Lung (tissue), 13 donors: ENCODE results near the gene IL18. TPM values are rescaled to one million over a fixed set of nuclear protein-coding genes. Genes with fewer than 3 reads are reported as not detected.
"Not testable (repeated sequence)": the region's sequence is repeated elsewhere in the genome, so short reads cannot be mapped to it uniquely, and the experiment has no call there.

Experiments
- ATAC-seq: fragments of 200-7000 bp; cut with Tn5 transposase; one replicate; pipeline ENCODE4 v1.9.1; 2020; ENCODE audit warnings: moderate number of reproducible peaks; ENCODE audit not compliant: insufficient read depth, low FRiP score
- DNase-seq, 3 donors: peaks; one replicate each; pipeline ENCODE4 v3.0.0-alpha.2; 2013 to 2017
- H3K27ac ChIP-seq, 2 donors: one replicate each; pipeline ENCODE4 v1.5.1; 2013; ENCODE audit warnings: mild to moderate bottlenecking in 2 of 2, moderate library complexity in 2 of 2, control low read depth in 1 of 2, inconsistent platforms in 1 of 2, low read depth in 1 of 2, low read length in 1 of 2
- H3K27me3 ChIP-seq, 3 donors: one replicate each; pipeline ENCODE4 v1.5.1; 2013; ENCODE audit warnings: low read length in 2 of 3; ENCODE audit not compliant: control insufficient read depth in 3 of 3, insufficient read depth in 3 of 3
- H3K36me3 ChIP-seq, 4 donors: one replicate each; pipeline ENCODE4 v1.5.1; 2013; ENCODE audit warnings: low read length in 4 of 4, mild to moderate bottlenecking in 1 of 4, moderate library complexity in 1 of 4; ENCODE audit not compliant: control insufficient read depth in 4 of 4, insufficient read depth in 4 of 4
- H3K4me1 ChIP-seq, 5 donors: one replicate each; pipeline ENCODE4 v1.5.1; 2013; ENCODE audit warnings: low read length in 5 of 5, mild to moderate bottlenecking in 2 of 5, moderate library complexity in 1 of 5; ENCODE audit not compliant: control insufficient read depth in 5 of 5, insufficient read depth in 5 of 5
- H3K4me3 ChIP-seq: one replicate; pipeline ENCODE4 v1.5.1; 2013; ENCODE audit warnings: mild to moderate bottlenecking, control low read depth, moderate library complexity
- H3K9ac ChIP-seq, 2 donors: one replicate each; pipeline ENCODE4 v1.5.1; 2013; ENCODE audit warnings: low read length in 2 of 2, control low read depth in 1 of 2; ENCODE audit not compliant: insufficient read depth in 1 of 2
- H3K9me3 ChIP-seq, 4 donors: one replicate each; pipeline ENCODE4 v1.5.1; 2013; ENCODE audit warnings: low read length in 3 of 4, mild to moderate bottlenecking in 1 of 4, moderate library complexity in 1 of 4; ENCODE audit not compliant: control insufficient read depth in 4 of 4, insufficient read depth in 3 of 4
- CTCF ChIP-seq: IDR thresholded peaks from 2 replicates; pipeline ENCODE4 v1.5.1; 2012; ENCODE audit warnings: mild to moderate bottlenecking; ENCODE audit errors: control extremely low read depth, extremely low read depth
- WGBS, 2 donors: extraction: QIAGEN DNeasy Blood & Tissue Kit; methylation state at CpG; one replicate each; pipeline ENCODE4 v1.1.7; 2013; 5-methylcytosine and 5-hydroxymethylcytosine counted together
- polyA plus RNA-seq, 2 donors: library from polyadenylated mRNA; stranded (reverse); fragments of 200-250 nt; gene quantifications; one replicate each; pipeline ENCODE4 v1.2.1, GENCODE V29; 2013
- small RNA-seq: library from RNA; depleted of rRNA; stranded (forward); fragments of <200 nt; gene quantifications from one replicate; pipeline ENCODE3, GENCODE V24; 2014; ENCODE audit warnings: low replicate concordance
- total RNA-seq, 2 donors: library from RNA; depleted of rRNA in 1 of 2; stranded (reverse); fragments of >200 nt in 1 of 2; gene quantifications; one replicate each; pipeline ENCODE4 v1.2.1, GENCODE V29; 2014 to 2021
- donor health status: control.
- donor health status: control.
- donor health status: Bipolar disorder and iron deficiency.
- donor health status: healthy.
- donor health status: DM: yes; HTN: yes; CAD: no.

IL18 gene
- total and polyA plus RNA-seq, 4 donors = 23.7 to 88.9 (median 27.0) TPM

GRCh38 chr11:112100462-112100861, 63.4 kb downstream of the IL18 start:
- Histone ChIP-seq H3K9me3 (no peaks in the 10 kb centered on the region), H3K36me3 (peaks cover 0 to 11% (median under 1%) of the 10 kb centered on the region in 4 donors), H3K4me1 (peaks cover 0 to 2% (median 0%) of the 10 kb centered on the region in 5 donors), H3K27me3 (no peaks in the 10 kb centered on the region), H3K4me3 (no peak overlapping the region), H3K27ac (no peak overlapping the region), H3K9ac (no peak overlapping the region)
- WGBS, 2 donors = 72 to 80% methylated on average over 2 of the region's 2 CpGs
- TF ChIP-seq CTCF = no peak
- ATAC-seq (no peak), DNase-seq (no peak)

GRCh38 chr11:112097734-112098528, 66.0 kb downstream of the IL18 start:
- Histone ChIP-seq H3K9ac (no peak overlapping the region), H3K27me3 (no peaks in the 10 kb centered on the region), H3K27ac (no peak overlapping the region), H3K4me1 (peaks cover 0 to 2% (median 0%) of the 10 kb centered on the region in 5 donors), H3K9me3 (no peaks in the 10 kb centered on the region), H3K4me3 (no peak overlapping the region), H3K36me3 (peaks cover 0 to 16% (median 5%) of the 10 kb centered on the region in 4 donors)
- TF ChIP-seq CTCF = no peak
- ATAC-seq (no peak), DNase-seq (no peak)
- WGBS, 2 donors = 85 to 93% methylated on average over 11 of the region's 11 CpGs

- H3K27ac ChIP-seq = no peak overlapping the region
- H3K9ac ChIP-seq = no peak overlapping the region
- H3K36me3 ChIP-seq = peaks cover 7 to 26% (median 10%) of the 10 kb centered on the region in 4 donors
- peaks cover 0 to 2% (median 0%) of the 10 kb centered on the region in 5 donors for H3K4me1 ChIP-seq
- H3K4me3 ChIP-seq = no peak overlapping the region
- DNase-seq = no peak
- TF ChIP-seq CTCF = no peak
- H3K9me3 ChIP-seq = no peaks in the 10 kb centered on the region
- H3K27me3 ChIP-seq = no peaks in the 10 kb centered on the region
- ATAC-seq = no peak
These were observed 67.7 kb downstream of the IL18 start for GRCh38 chr11:112096194-112096593.

GRCh38 chr11:112095302-112095701, 68.6 kb downstream of the IL18 start:
- H3K27ac ChIP-seq, ATAC-seq, H3K9me3 ChIP-seq, H3K9ac ChIP-seq, H3K27me3 ChIP-seq, DNase-seq, H3K4me3 ChIP-seq, H3K4me1 ChIP-seq: not testable (repeated sequence)
- whole genome bisulfite sequencing, 2 donors = 96 to 99% methylated on average over 2 of the region's 2 CpGs
- peaks cover 10 to 34% (median 17%) of the 10 kb centered on the region in 4 donors for H3K36me3 ChIP-seq

Small RNAs within 50 kb of the gene (small RNA-seq; reads per million reads assigned to genes)
- gene MRPS36P4 = not detected

Other genes with a start within 250 kb of the IL18 start
- 10 to 100 TPM; 11.1 to 16.0 TPM for gene C11orf52, start 245.2 kb downstream of the IL18 start, total RNA-seq
- gene C11orf52, start 245.2 kb downstream of the IL18 start, polyA plus RNA-seq = 10 to 100 TPM; 14.6 to 20.4 TPM
- 10 to 100 TPM; 17.2 to 32.1 TPM for gene DIXDC1, start 226.8 kb downstream of the IL18 start, total RNA-seq
- gene DIXDC1, start 226.8 kb downstream of the IL18 start, polyA plus RNA-seq = 1 to 10 TPM; 3.1 to 3.9 TPM
- gene DLAT, start 138.7 kb downstream of the IL18 start, total RNA-seq = 10 to 100 TPM; 31.9 to 32.9 TPM
- gene DLAT, start 138.7 kb downstream of the IL18 start, polyA plus RNA-seq = 10 to 100 TPM; 12.0 to 21.1 TPM
- 10 to 100 TPM; 12.2 to 14.5 TPM for gene PIH1D2, start 90.1 kb downstream of the IL18 start, total RNA-seq
- 1 to 10 TPM; 5.1 to 7.8 TPM for gene PIH1D2, start 90.1 kb downstream of the IL18 start, polyA plus RNA-seq
- gene NKAPD1, start 89.8 kb downstream of the IL18 start, total RNA-seq = 10 to 100 TPM; 13.8 to 24.4 TPM
- gene NKAPD1, start 89.8 kb downstream of the IL18 start, polyA plus RNA-seq = 10 to 100 TPM; 12.4 to 13.4 TPM
- gene TIMM8B, start 77.3 kb downstream of the IL18 start, total RNA-seq = 10 to 100 TPM; 33.9 to 53.3 TPM
- gene TIMM8B, start 77.3 kb downstream of the IL18 start, polyA plus RNA-seq = 100 to 1,000 TPM; 119 to 137 TPM
- 100 to 1,000 TPM in 1 of 2 donors, 10 to 100 TPM in 1; 91.6 to 164 TPM for gene SDHD, start 77.2 kb downstream of the IL18 start, total RNA-seq
- gene SDHD, start 77.2 kb downstream of the IL18 start, polyA plus RNA-seq = 100 to 1,000 TPM in 1 of 2 donors, 10 to 100 TPM in 1; 85.5 to 117 TPM
- under 1 TPM in 1 of 2 donors, not detected in 1; 0.74 TPM for gene TEX12, start 3.3 kb upstream of the IL18 start, total RNA-seq
- gene TEX12, start 3.3 kb upstream of the IL18 start, polyA plus RNA-seq = under 1 TPM; 0.09 to 0.31 TPM
- gene BCO2, start 11.4 kb upstream of the IL18 start, total RNA-seq = 10 to 100 TPM in 1 of 2 donors, 1 to 10 TPM in 1; 8.2 to 20.3 TPM
- 1 to 10 TPM; 2.8 to 5.3 TPM for gene BCO2, start 11.4 kb upstream of the IL18 start, polyA plus RNA-seq
- 10 to 100 TPM; 19.3 to 24.8 TPM for gene PTS, start 62.3 kb upstream of the IL18 start, total RNA-seq
- gene PTS, start 62.3 kb upstream of the IL18 start, polyA plus RNA-seq = 10 to 100 TPM; 25.4 to 60.5 TPM
- not detected for gene PLET1, start 96.8 kb upstream of the IL18 start, total RNA-seq
- gene PLET1, start 96.8 kb upstream of the IL18 start, polyA plus RNA-seq = not detected